OCI-LY7 (cell line): ENCODE measurements around the gene CHRNA4. TPM values are rescaled to one million over a fixed set of nuclear protein-coding genes. Genes with fewer than 3 reads are reported as not detected.
"Not testable (repeated sequence)": the region's sequence is repeated elsewhere in the genome, so short reads cannot be mapped to it uniquely, and the experiment has no call there.

Source experiments
- BruUV-seq: library from RNA; stranded (reverse); fragments of 400-500 nt; replicated peaks from 2 replicates; lab custom pipeline; 2021; lab: Mats Ljungman, UMichigan
- CTCF ChIA-PET: fragments of 300-600 bp; sonication (Branson Sonifier 250); formaldehyde crosslinking; loops from one replicate; lab custom pipeline; 2022; ENCODE audit warnings: antibody characterized with exemption; ENCODE audit not compliant: unreplicated experiment; lab: Charles Lee
- POLR2A ChIA-PET: fragments of 300-600 bp; sonication (Branson Sonifier 250); formaldehyde crosslinking; loops from one replicate; lab custom pipeline; 2022; ENCODE audit warnings: antibody characterized with exemption; lab: Charles Lee
- DNase-seq: peaks from one replicate; pipeline ENCODE4 v3.0.0-alpha.2; 2015; ENCODE audit warnings: low spot score
- H2AFZ ChIP-seq: fragments of 200-600 bp; sonication (generic), shearing (Covaris generic); 2 replicates; pipeline ENCODE4 v1.6.1; 2014; ENCODE audit warnings: mild to moderate bottlenecking, antibody characterized with exemption, low read length, moderate library complexity
- H3K27ac ChIP-seq: fragments of 200-600 bp; sonication (generic); 2 replicates; pipeline ENCODE4 v1.5.1; 2014; ENCODE audit warnings: mixed run types, low read depth, mild to moderate bottlenecking, moderate library complexity, low read length, inconsistent platforms; ENCODE audit not compliant: poor library complexity, severe bottlenecking
- H3K36me3 ChIP-seq: fragments of 200-600 bp; sonication (generic); 2 replicates; pipeline ENCODE4 v1.6.1; 2014; ENCODE audit warnings: mild to moderate bottlenecking, antibody characterized with exemption, low read length, moderate library complexity, mixed read lengths; ENCODE audit not compliant: insufficient read depth
- H3K4me1 ChIP-seq: fragments of 200-600 bp; sonication (generic); 2 replicates; pipeline ENCODE4 v1.5.1; 2014; ENCODE audit warnings: mild to moderate bottlenecking, low read length; ENCODE audit not compliant: insufficient read depth, poor library complexity, severe bottlenecking
- H3K4me2 ChIP-seq: fragments of 200-600 bp; sonication (generic); 2 replicates; pipeline ENCODE4 v1.6.1; 2014; ENCODE audit warnings: mild to moderate bottlenecking, low read length
- H3K4me3 ChIP-seq: fragments of 200-600 bp; sonication (generic); 2 replicates; pipeline ENCODE4 v1.5.1; 2014; ENCODE audit warnings: mild to moderate bottlenecking, low read depth, low read length; ENCODE audit not compliant: poor library complexity, severe bottlenecking
- H3K79me2 ChIP-seq: fragments of 200-600 bp; sonication (generic); 2 replicates; pipeline ENCODE4 v1.6.1; 2016; ENCODE audit warnings: low read depth, mild to moderate bottlenecking, low read length, moderate library complexity, mixed read lengths; ENCODE audit not compliant: insufficient read depth
- H3K9me2 ChIP-seq: fragments of 200-600 bp; sonication (generic); 2 replicates; pipeline ENCODE4 v1.6.1; 2016; ENCODE audit warnings: mild to moderate bottlenecking, low read length, mixed read lengths; ENCODE audit not compliant: insufficient read depth
- H3K9me3 ChIP-seq: fragments of 200-600 bp; sonication (generic); 2 replicates; pipeline ENCODE4 v1.6.1; 2014; ENCODE audit warnings: mild to moderate bottlenecking, mixed run types, low read length, mixed read lengths
- H4K20me1 ChIP-seq: fragments of 200-600 bp; sonication (generic); 2 replicates; pipeline ENCODE4 v1.6.1; 2014; ENCODE audit warnings: mild to moderate bottlenecking, antibody characterized with exemption, low read length, moderate library complexity, mixed read lengths; ENCODE audit not compliant: insufficient read depth
- CTCF ChIP-seq: fragments of 200-600 bp; sonication (generic); conservative IDR thresholded peaks from 2 replicates; pipeline ENCODE4 v1.5.1; 2014; ENCODE audit warnings: mild to moderate bottlenecking, antibody characterized with exemption, low read length, moderate library complexity, mixed read lengths
- EZH2phosphoT487 ChIP-seq: fragments of 200-600 bp; sonication (generic); IDR thresholded peaks from 2 replicates; pipeline ENCODE4 v1.6.1; 2018; ENCODE audit warnings: low read depth, borderline replicate concordance, mild to moderate bottlenecking, mixed run types, antibody characterized with exemption, low read length, moderate library complexity, mixed read lengths
- intact Hi-C: fragments of 100-400 bp; cut with micrococcal nuclease; formaldehyde crosslinking; loops from one replicate; pipeline ENCODE4 v1.10.0; 2022; ENCODE audit not compliant: unreplicated experiment
- total RNA-seq, 2 experiments: library from RNA; depleted of rRNA in 1 of 2; stranded (reverse); fragments of >200 nt in 1 of 2; shearing (Covaris generic) in 1 of 2; gene quantifications; 2 replicates each; pipeline ENCODE4 v1.2.3, GENCODE V29; 2014 to 2022

The CHRNA4 gene
- total RNA-seq, 2 experiments from 2014 or later, result not detected

- TF ChIP-seq CTCF (no peak), EZH2phosphoT487 (no peak)
- intact Hi-C loops, result loop anchor here (5.0 kb wide), 1 partner anchor 75 kb away; no protein-coding TSS in a partner anchor
- Histone ChIP-seq H2AFZ (no peak overlapping the region), H3K36me3 (no peaks in the 10 kb centered on the region), H3K79me2 (no peaks in the 10 kb centered on the region), H3K9me3 (peaks cover 3% of the 10 kb centered on the region; the same call in 1 of the 2 replicates), H3K9me2 (no peaks in the 10 kb centered on the region), H3K4me3 (no peak overlapping the region), H3K4me2 (no peak overlapping the region), H4K20me1 (no peaks in the 10 kb centered on the region), H3K27ac (no peak overlapping the region), H3K4me1 (no peaks in the 10 kb centered on the region)
- no peak for DNase-seq
- ChIA-PET CTCF (no interaction called here), POLR2A (no interaction called here)
- no TSS peak for BruUV-seq
These were observed 53.5 kb downstream of the CHRNA4 start for GRCh38 chr20:63307538-63308217.

- ChIA-PET POLR2A (no interaction called here), CTCF (no interaction called here)
- DNase-seq, result no peak
- Histone ChIP-seq H3K9me2 (no peaks in the 10 kb centered on the region), H3K27ac (no peak overlapping the region), H2AFZ (no peak overlapping the region), H3K4me1 (no peaks in the 10 kb centered on the region), H3K9me3 (peaks cover 3% of the 10 kb centered on the region; the same call in 1 of the 2 replicates), H3K36me3 (no peaks in the 10 kb centered on the region), H4K20me1 (no peaks in the 10 kb centered on the region), H3K79me2 (no peaks in the 10 kb centered on the region), H3K4me2 (no peak overlapping the region), H3K4me3 (no peak overlapping the region)
- BruUV-seq, result no TSS peak
- intact Hi-C loops, result loop anchor here (5.0 kb wide), 1 partner anchor 75 kb away; no protein-coding TSS in a partner anchor
- TF ChIP-seq CTCF, result no peak
- TF ChIP-seq EZH2phosphoT487, result no peak
These were observed 54.2 kb downstream of the CHRNA4 start for GRCh38 chr20:63306673-63307537.

GRCh38 chr20:63305933-63306672 lies 55.0 kb downstream of the CHRNA4 start:
- H2AFZ ChIP-seq, H3K4me3 ChIP-seq, H3K9me3 ChIP-seq, H3K4me2 ChIP-seq, H3K4me1 ChIP-seq, BruUV-seq, POLR2A ChIA-PET, H3K9me2 ChIP-seq, DNase-seq, H3K36me3 ChIP-seq, H3K79me2 ChIP-seq, H3K27ac ChIP-seq, CTCF ChIA-PET, H4K20me1 ChIP-seq: not testable (repeated sequence)
- intact Hi-C loops, result loop anchor here (5.0 kb wide), 1 partner anchor 76 kb away; no protein-coding TSS in a partner anchor
